IPS DF 6.9 (cell line): ENCODE measurements around the gene ARHGAP42.

Source experiments
- DNase-seq: peaks from one replicate; pipeline ENCODE4 v3.0.0-alpha.2; 2013; ENCODE audit warnings: low read depth, low spot score
- H3K27ac ChIP-seq: one replicate; pipeline ENCODE4 v1.5.1; 2013; ENCODE audit warnings: low read length, control low read depth
- H3K27me3 ChIP-seq: 2 replicates; pipeline ENCODE4 v1.6.1; 2013; ENCODE audit warnings: mild to moderate bottlenecking, low read length; ENCODE audit not compliant: control insufficient read depth, insufficient read depth
- H3K36me3 ChIP-seq: 2 replicates; pipeline ENCODE4 v1.6.1; 2013; ENCODE audit warnings: low read length; ENCODE audit not compliant: control insufficient read depth, insufficient read depth
- H3K4me1 ChIP-seq: 2 replicates; pipeline ENCODE4 v1.6.1; 2013; ENCODE audit warnings: low read length; ENCODE audit not compliant: control insufficient read depth, insufficient read depth
- H3K4me3 ChIP-seq: 2 replicates; pipeline ENCODE4 v1.5.1; 2013; ENCODE audit warnings: mild to moderate bottlenecking, low read length
- H3K9me3 ChIP-seq: 2 replicates; pipeline ENCODE4 v1.6.1; 2013; ENCODE audit warnings: low read length, inconsistent platforms; ENCODE audit not compliant: control insufficient read depth, insufficient read depth
- WGBS: extraction: QIAGEN DNeasy Blood & Tissue Kit; methylation state at CpG from one replicate; pipeline ENCODE4 v1.1.7; 2013; ENCODE audit warnings: mixed read lengths, missing lambda C conversion rate; ENCODE audit not compliant: insufficient read length, insufficient coverage; 5-methylcytosine and 5-hydroxymethylcytosine counted together

Gene ARHGAP42

DNA sequence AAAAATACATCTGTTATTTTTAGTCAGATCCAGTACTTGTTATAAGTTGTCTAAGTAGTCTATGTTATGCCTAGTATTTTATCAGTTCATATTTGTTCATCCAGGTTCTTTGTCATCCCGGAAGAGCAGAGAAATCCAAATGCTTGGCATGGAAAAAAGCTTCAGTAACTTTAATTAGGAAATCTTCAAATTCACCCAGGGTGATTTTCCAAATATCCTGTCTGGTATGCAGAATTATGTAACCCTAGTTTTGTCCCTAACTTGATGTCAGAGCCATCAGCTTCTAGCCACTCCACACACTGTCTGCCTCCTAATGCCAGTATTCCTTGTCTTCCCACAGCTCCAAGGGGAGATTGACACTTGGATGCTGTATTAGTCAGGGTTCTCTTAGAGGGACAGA lies 216.2 kb downstream of the ARHGAP42 start:
- Histone ChIP-seq H3K27me3 (no peaks in the 10 kb centered on the region), H3K27ac (no peak overlapping the region), H3K4me3 (no peak overlapping the region), H3K4me1 (no peaks in the 10 kb centered on the region; the same call in 1 of the 2 replicates), H3K36me3 (no peaks in the 10 kb centered on the region), H3K9me3 (no peaks in the 10 kb centered on the region)
- DNase-seq: no peak
- no CpG with 5 or more reads among the region's 1 CpG for WGBS

- Histone ChIP-seq H3K4me1 (no peaks in the 10 kb centered on the region; the same call in 1 of the 2 replicates), H3K9me3 (no peaks in the 10 kb centered on the region), H3K4me3 (no peak overlapping the region), H3K27me3 (no peaks in the 10 kb centered on the region), H3K36me3 (no peaks in the 10 kb centered on the region), H3K27ac (no peak overlapping the region)
- WGBS: no CpG with 5 or more reads among the region's 13 CpGs
- DNase-seq: no peak
These were observed 218.6 kb downstream of the ARHGAP42 start for GRCh38 chr11:100905684-100906083.

DNA sequence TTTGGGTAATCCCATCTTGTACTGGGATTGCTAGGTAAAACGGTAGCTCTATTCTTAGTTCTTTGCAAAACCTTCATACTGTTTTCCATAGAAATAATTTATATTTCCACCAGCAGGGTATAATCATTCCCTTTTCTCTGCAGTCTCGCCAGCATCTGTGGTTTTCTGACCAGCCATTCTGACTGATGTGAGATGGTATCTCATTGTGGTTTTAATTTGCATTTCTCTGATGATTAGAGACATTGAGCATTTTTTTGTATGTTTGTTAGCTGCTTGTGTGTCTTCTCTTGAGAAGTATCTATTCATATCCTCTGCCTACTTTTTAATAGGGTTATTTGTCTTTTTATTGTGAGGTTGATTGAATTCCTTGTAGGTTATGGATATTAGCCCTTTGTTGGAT lies 221.7 kb downstream of the ARHGAP42 start:
- Histone ChIP-seq H3K9me3 (no peaks in the 10 kb centered on the region), H3K4me3 (no peak overlapping the region), H3K27me3 (no peaks in the 10 kb centered on the region), H3K36me3 (no peaks in the 10 kb centered on the region), H3K27ac (no peak overlapping the region), H3K4me1 (no peaks in the 10 kb centered on the region)
- DNase-seq: no peak
- no CpG with 5 or more reads among the region's 2 CpGs for WGBS

DNA sequence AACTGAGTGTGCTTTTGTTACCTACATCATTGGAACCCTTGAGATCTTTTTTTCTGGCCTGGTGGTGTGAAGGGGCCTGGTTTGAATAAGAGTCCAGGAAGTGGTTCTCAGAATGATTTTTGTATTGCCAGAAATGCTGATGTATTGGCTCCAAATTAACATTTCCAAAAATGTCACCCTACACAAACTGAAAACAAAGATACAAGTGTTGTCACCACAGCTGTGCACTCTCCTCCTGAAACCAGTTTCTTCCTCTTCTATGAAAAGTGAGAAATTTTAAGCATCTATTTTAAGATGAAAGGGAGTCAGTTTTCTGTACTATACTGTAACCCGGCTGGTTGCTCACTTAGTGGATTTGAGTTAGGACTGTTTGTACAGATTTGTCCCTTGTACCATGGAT lies 223.7 kb downstream of the ARHGAP42 start:
- no peak for DNase-seq
- no CpG with 5 or more reads among the region's 1 CpG for WGBS

GRCh38 chr11:100914415-100915110 lies 227.5 kb downstream of the ARHGAP42 start:
- WGBS: no CpG with 5 or more reads among the region's 6 CpGs

More for the DNA sequence above, 223.7 kb downstream of the ARHGAP42 start:
- H3K9me3 ChIP-seq: no peaks in the 10 kb centered on the region
- no peaks in the 10 kb centered on the region for H3K27me3 ChIP-seq
- no peaks in the 10 kb centered on the region for H3K36me3 ChIP-seq
- H3K4me1 ChIP-seq: no peaks in the 10 kb centered on the region
- H3K4me3 ChIP-seq: no peak overlapping the region
- no peak overlapping the region for H3K27ac ChIP-seq

GRCh38 chr11:100918551-100919500 lies 231.7 kb downstream of the ARHGAP42 start:
- Histone ChIP-seq H3K4me3 (no peak overlapping the region), H3K9me3 (no peaks in the 10 kb centered on the region), H3K4me1 (no peaks in the 10 kb centered on the region), H3K27ac (no peak overlapping the region), H3K27me3 (no peaks in the 10 kb centered on the region), H3K36me3 (no peaks in the 10 kb centered on the region)
- no peak for DNase-seq
- no CpG with 5 or more reads among the region's 6 CpGs for WGBS

More at GRCh38 chr11:100914415-100915110, 227.5 kb downstream of the ARHGAP42 start:
- DNase-seq: no peak
- Histone ChIP-seq H3K4me3 (no peak overlapping the region), H3K36me3 (no peaks in the 10 kb centered on the region), H3K4me1 (no peaks in the 10 kb centered on the region), H3K27ac (no peak overlapping the region), H3K9me3 (no peaks in the 10 kb centered on the region), H3K27me3 (no peaks in the 10 kb centered on the region)

GRCh38 chr11:100920593-100920992 lies 233.5 kb downstream of the ARHGAP42 start:
- Histone ChIP-seq H3K4me1 (no peaks in the 10 kb centered on the region), H3K27me3 (no peaks in the 10 kb centered on the region), H3K9me3 (no peaks in the 10 kb centered on the region), H3K36me3 (no peaks in the 10 kb centered on the region), H3K4me3 (no peak overlapping the region), H3K27ac (no peak overlapping the region)
- no peak for DNase-seq

GRCh38 chr11:100922121-100922520 lies 235.0 kb downstream of the ARHGAP42 start:
- no CpG with 5 or more reads among the region's 5 CpGs for WGBS
- Histone ChIP-seq H3K27me3 (no peaks in the 10 kb centered on the region), H3K9me3 (no peaks in the 10 kb centered on the region), H3K4me3 (no peak overlapping the region), H3K4me1 (no peaks in the 10 kb centered on the region), H3K36me3 (no peaks in the 10 kb centered on the region), H3K27ac (no peak overlapping the region)
- no peak for DNase-seq

DNA sequence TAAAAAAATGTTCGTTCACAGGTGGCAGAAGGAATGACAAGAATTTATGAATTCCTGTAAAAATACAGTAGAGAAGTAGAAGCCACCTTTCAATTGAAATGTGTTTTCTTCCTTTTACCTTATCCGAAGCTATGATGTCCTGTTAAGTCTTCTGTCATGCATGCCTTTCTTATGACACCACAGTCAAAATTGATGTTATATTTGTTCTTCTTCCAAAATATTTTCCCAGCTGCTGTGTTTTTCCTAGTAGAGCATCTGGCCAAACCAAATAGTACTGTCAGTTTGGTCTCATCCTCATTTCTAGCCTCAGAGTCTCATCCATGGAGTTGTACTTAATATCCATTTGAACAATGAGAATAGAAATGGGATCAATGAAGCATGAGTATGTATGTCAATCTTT lies 236.5 kb downstream of the ARHGAP42 start:
- Histone ChIP-seq H3K4me1 (no peaks in the 10 kb centered on the region), H3K36me3 (no peaks in the 10 kb centered on the region), H3K9me3 (no peaks in the 10 kb centered on the region), H3K27ac (no peak overlapping the region), H3K4me3 (no peak overlapping the region), H3K27me3 (no peaks in the 10 kb centered on the region)
- WGBS: no CpG with 5 or more reads among the region's 2 CpGs
- DNase-seq: no peak

- no peak overlapping the region for H3K4me3 ChIP-seq
- no peak overlapping the region for H3K27ac ChIP-seq
- H3K4me1 ChIP-seq: no peaks in the 10 kb centered on the region
- no peaks in the 10 kb centered on the region for H3K36me3 ChIP-seq
- no peaks in the 10 kb centered on the region for H3K27me3 ChIP-seq
- no CpG with 5 or more reads among the region's 3 CpGs for WGBS
- no peak for DNase-seq
- no peaks in the 10 kb centered on the region for H3K9me3 ChIP-seq
These were observed 238.8 kb downstream of the ARHGAP42 start for GRCh38 chr11:100925935-100926334.
